GM12878 (cell line): ENCODE data around the gene NR4A2. TPM values are rescaled to one million over a fixed set of nuclear protein-coding genes. Genes with fewer than 3 reads are reported as not detected.
A peak's percentile ranks its signal among the peaks of the same experiment; 100 is the strongest.

Source experiments
- ATAC-seq: fragments of 200-7000 bp; cut with Tn5 transposase; 3 replicates; pipeline ENCODE4 v1.9.1; 2020; ENCODE audit warnings: mild to moderate bottlenecking, moderate library complexity
- BruUV-seq: library from RNA; stranded (reverse); fragments of 400-500 nt; replicated peaks from 2 replicates; lab custom pipeline; 2021; lab: Mats Ljungman, UMichigan
- CTCF ChIA-PET: fragments of 300-600 bp; sonication (Branson Sonifier 250); formaldehyde crosslinking; extraction: SDS; loops from one replicate; lab custom pipeline; 2021; ENCODE audit warnings: inconsistent platforms; lab: Yijun Ruan, JAX
- POLR2A ChIA-PET: fragments of 350-600 bp; formaldehyde crosslinking; extraction: SDS; loops from one replicate; lab custom pipeline; 2021; ENCODE audit warnings: inconsistent platforms; lab: Charles Lee
- RAD21 ChIA-PET: fragments of 300-600 bp; sonication (Branson Sonifier 250); formaldehyde crosslinking; loops from one replicate; lab custom pipeline; 2023; ENCODE audit warnings: antibody characterized with exemption; ENCODE audit not compliant: unreplicated experiment; lab: Charles Lee
- SMC1A ChIA-PET: fragments of 300-600 bp; sonication (Branson Sonifier 250); formaldehyde crosslinking; loops from one replicate; lab custom pipeline; 2023; ENCODE audit not compliant: unreplicated experiment, uncharacterized antibody; lab: Charles Lee
- DNase-seq: peaks from one replicate; pipeline ENCODE4 v3.0.0-alpha.2; 2011; ENCODE audit warnings: low read depth, low spot score
- FAIRE-seq: peaks from 3 replicates; lab custom pipeline; 2011; peaks lifted over from hg19 to GRCh38; lab: Jason Lieb, UNC
- H2AFZ ChIP-seq: 2 replicates; pipeline ENCODE4 v1.6.0; 2011; ENCODE audit warnings: low read depth, low read length, control low read depth; ENCODE audit not compliant: control insufficient read depth
- H3K27ac ChIP-seq: 2 replicates; pipeline ENCODE4 v1.5.1; 2011; ENCODE audit warnings: control low read depth; ENCODE audit not compliant: control insufficient read depth, insufficient read depth
- H3K27me3 ChIP-seq, 2 experiments: replicated peaks in 1 of 2; 2 replicates each; pipeline versions ENCODE4 v1.6.0 to v1.6.1; 2011; ENCODE audit warnings: low read length in 1 of 2; ENCODE audit not compliant: control insufficient read depth in 2 of 2, insufficient read depth in 2 of 2
- H3K36me3 ChIP-seq, 2 experiments: 2 replicates each; pipeline ENCODE4 v1.5.1; 2011; ENCODE audit warnings: low read length in 1 of 2; ENCODE audit not compliant: control insufficient read depth in 2 of 2, insufficient read depth in 2 of 2
- H3K4me1 ChIP-seq: 2 replicates; pipeline ENCODE4 v1.6.1; 2011; ENCODE audit warnings: mild to moderate bottlenecking, low read length, moderate library complexity, mixed read lengths; ENCODE audit not compliant: control insufficient read depth, insufficient read depth
- H3K4me2 ChIP-seq: 2 replicates; pipeline ENCODE4 v1.6.0; 2011; ENCODE audit warnings: control low read depth; ENCODE audit not compliant: control insufficient read depth, insufficient read depth
- H3K4me3 ChIP-seq: fragments of 200-600 bp; sonication (generic); 2 replicates; pipeline ENCODE4 v1.5.1; 2016
- H3K79me2 ChIP-seq: 2 replicates; pipeline ENCODE4 v1.6.0; 2011; ENCODE audit warnings: low read length; ENCODE audit not compliant: control insufficient read depth, insufficient read depth
- H3K9ac ChIP-seq: 2 replicates; pipeline ENCODE4 v1.8.0; 2011; ENCODE audit warnings: low read length, control low read depth, mixed read lengths; ENCODE audit not compliant: control insufficient read depth, insufficient read depth
- H3K9me3 ChIP-seq: replicated peaks from 3 replicates; pipeline ENCODE4 v1.5.1; 2011; ENCODE audit warnings: mild to moderate bottlenecking, low read length; ENCODE audit not compliant: control insufficient read depth, insufficient read depth
- H4K20me1 ChIP-seq: 2 replicates; pipeline ENCODE4 v1.6.0; 2011; ENCODE audit not compliant: control insufficient read depth, insufficient read depth
- CBX5 ChIP-seq: sonication (generic); IDR thresholded peaks from 2 replicates; pipeline ENCODE4 v1.6.1; 2016; ENCODE audit warnings: low read depth, moderate library complexity, mild to moderate bottlenecking, inconsistent platforms
- CREB1 ChIP-seq: IDR thresholded peaks from 2 replicates; pipeline ENCODE4 v1.6.1; 2012; ENCODE audit warnings: low read depth, mild to moderate bottlenecking, inconsistent platforms
- FOS ChIP-seq: IDR thresholded peaks from 3 replicates; pipeline ENCODE4 v1.6.1; 2011; ENCODE audit warnings: borderline replicate concordance; ENCODE audit not compliant: insufficient read length; ENCODE audit errors: extremely low read depth
- IRF4 ChIP-seq: IDR thresholded peaks from 2 replicates; pipeline ENCODE4 v1.6.1; 2011; ENCODE audit warnings: low read depth, low read length
- MYB ChIP-seq: fragments of 150-350 bp; IDR thresholded peaks from 2 replicates; pipeline ENCODE4 v1.6.1; 2014; ENCODE audit warnings: mild to moderate bottlenecking, low read depth, low read length, borderline replicate concordance
- NFXL1 ChIP-seq: fragments of 450-650 bp; IDR thresholded peaks from 2 replicates; pipeline ENCODE4 v1.6.1; 2017; ENCODE audit warnings: antibody characterized with exemption, mild to moderate bottlenecking, borderline replicate concordance
- NFYA ChIP-seq: IDR thresholded peaks from 2 replicates; pipeline ENCODE4 v1.6.1; 2011; ENCODE audit warnings: low read depth, mild to moderate bottlenecking, low read length, improper control_type of control experiment, borderline replicate concordance
- NR2F1 ChIP-seq: fragments of 450-650 bp; conservative IDR thresholded peaks from 2 replicates; pipeline ENCODE4 v1.6.1; 2017; ENCODE audit warnings: mild to moderate bottlenecking
- POLR2A ChIP-seq: IDR thresholded peaks from 2 replicates; pipeline ENCODE4 v1.6.1; 2011; ENCODE audit warnings: low read depth, mild to moderate bottlenecking, low read length
- RB1 ChIP-seq: fragments of 450-650 bp; formaldehyde crosslinking; IDR thresholded peaks from 2 replicates; pipeline ENCODE4 v1.6.1; 2017; ENCODE audit warnings: mild to moderate bottlenecking, borderline replicate concordance
- RBBP5 ChIP-seq: fragments of 200-600 bp; sonication (generic); conservative IDR thresholded peaks from 2 replicates; pipeline ENCODE4 v1.6.1; 2016
- SP1 ChIP-seq: IDR thresholded peaks from one replicate; pipeline ENCODE4 v1.6.1; 2011; ENCODE audit warnings: low read depth, low read length
- SREBF1 ChIP-seq: IDR thresholded peaks from 2 replicates; pipeline ENCODE4 v1.6.1; 2012; ENCODE audit warnings: mild to moderate bottlenecking, low read length
- SRF ChIP-seq, 2 experiments: IDR thresholded peaks; 2 replicates each; pipeline ENCODE4 v1.6.1; 2011; ENCODE audit warnings: low read depth in 2 of 2, low read length in 2 of 2, mild to moderate bottlenecking in 1 of 2, moderate library complexity in 1 of 2
- YY1 ChIP-seq: IDR thresholded peaks from 2 replicates; pipeline ENCODE4 v1.6.1; 2011; ENCODE audit warnings: low read depth, mild to moderate bottlenecking, low read length
- ZNF217 ChIP-seq: fragments of 450-650 bp; IDR thresholded peaks from 2 replicates; pipeline ENCODE4 v1.6.1; 2017; ENCODE audit warnings: antibody characterized with exemption, mild to moderate bottlenecking
- ZNF24 ChIP-seq: fragments of 450-650 bp; IDR thresholded peaks from 2 replicates; pipeline ENCODE4 v1.6.1; 2017; ENCODE audit warnings: antibody characterized with exemption, mild to moderate bottlenecking
- WGBS: methylation state at CpG from one replicate; pipeline ENCODE4 v1.1.6; 2016; ENCODE audit warnings: low lambda C conversion rate; ENCODE audit not compliant: insufficient replicate concordance, insufficient coverage; ENCODE audit errors: missing lambda C conversion rate; 5-methylcytosine and 5-hydroxymethylcytosine counted together
- in situ Hi-C: fragments of 300-500 bp; cut with MboI; formaldehyde crosslinking; loops from 9 replicates; pipeline ENCODE4 v1.14.3; 2018; ENCODE audit warnings: mixed read lengths
- intact Hi-C: fragments of 100-400 bp; cut with micrococcal nuclease; formaldehyde crosslinking; loops from one replicate; pipeline ENCODE4 v1.14.2; 2022; ENCODE audit not compliant: unreplicated experiment
- polyA plus RNA-seq, 11 experiments: library from polyadenylated mRNA; depleted of rRNA in 4 of 11; unstranded in 6 of 11; stranded (reverse) in 5 of 11; fragments of >200 nt; fragmentation: Nextera tagmentation in 4 of 11; fragmentation: Illumina TruSeq in 1 of 11; extraction: Ambion mirVana in 4 of 11; extraction: Trizol in 1 of 11; gene quantifications; 1 replicate in 1 of 11; 2 replicates in 10 of 11; pipeline versions ENCODE4 v1.2.1 to v1.2.3, GENCODE V29; 2011 to 2016; ENCODE audit warnings: inconsistent platforms in 2 of 11, missing spikeins in 2 of 11, low read depth in 1 of 11
- total RNA-seq, 4 experiments: library from RNA; depleted of rRNA in 3 of 4; stranded (reverse); fragments of >200 nt in 3 of 4; fragmentation: Illumina TruSeq in 1 of 4; extraction: Trizol in 1 of 4; gene quantifications; 2 replicates each; pipeline versions ENCODE4 v1.2.1 to v1.2.3, GENCODE V29; 2013 to 2021
- TF ChIP-seq, protein P1 (sequence below): IDR thresholded peaks from 2 replicates; pipeline ENCODE4 v1.6.1; 2012; ENCODE audit warnings: improper control_type of control experiment, low read depth, low read length; ENCODE audit not compliant: insufficient replicate concordance
- TF ChIP-seq, protein P2 (sequence below): IDR thresholded peaks from 2 replicates; pipeline ENCODE4 v1.6.1; 2011; ENCODE audit warnings: borderline replicate concordance, low read depth, mild to moderate bottlenecking, moderate library complexity, low read length; ENCODE audit not compliant: insufficient read depth, poor library complexity, severe bottlenecking

Gene NR4A2
- total and polyA plus RNA-seq, 10 of the 15 experiments (the other 5 are each of a cell fraction or from before 2014, with no cell fraction given), result 0.15 to 3.4 (median 0.58) TPM

DNA sequence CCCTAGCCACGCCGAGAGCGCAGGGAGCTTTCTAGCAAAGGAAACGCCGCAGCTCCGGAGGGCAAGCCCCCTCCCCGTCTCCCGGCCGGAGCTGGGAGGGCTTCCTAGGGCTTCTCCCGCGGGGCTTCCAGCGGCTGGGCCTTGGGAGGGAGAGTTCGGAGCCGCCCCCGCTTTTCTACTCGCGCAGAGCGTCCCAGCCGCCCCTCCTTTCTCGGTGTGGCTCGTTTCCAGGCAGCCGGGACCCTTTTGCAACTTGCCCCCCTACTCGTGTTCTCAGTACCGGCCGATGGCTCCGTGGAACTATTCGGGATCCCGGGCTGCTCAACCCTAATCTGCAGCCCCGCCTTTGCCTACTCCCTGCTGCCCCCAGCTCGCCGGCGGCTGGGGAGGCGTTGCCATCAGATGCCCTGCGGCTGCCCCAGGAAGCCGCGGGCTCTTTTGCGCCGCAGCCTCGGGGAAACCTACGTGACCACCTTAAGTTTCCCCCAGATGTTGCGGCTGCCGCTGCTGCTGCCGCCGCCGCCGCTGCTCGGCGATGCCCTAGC is 1.5 kb upstream of the NR4A2 start:
- Histone ChIP-seq H3K27ac (peak overlapping the region; percentile 85), H3K4me1 (peaks cover 12% of the 10 kb centered on the region), H3K9me3 (peaks cover 3% of the 10 kb centered on the region; the same call in 2 of the 3 replicates), H3K79me2 (no peaks in the 10 kb centered on the region), H3K9ac (peak overlapping the region; percentile 83), H3K4me2 (peak overlapping the region; percentile 98), H2AFZ (peak overlapping the region; percentile 81), H4K20me1 (no peaks in the 10 kb centered on the region), H3K36me3 (no peaks in the 10 kb centered on the region), H3K4me3 (peak overlapping the region; percentile 80), H3K27me3 (peaks cover 2 to 11% of the 10 kb centered on the region in 2 experiments)
- DNase-seq, result no peak
- in situ Hi-C loops, result loop anchor here (25.0 kb wide), 1 partner anchor 253 kb away; no protein-coding TSS in a partner anchor
- CTCF ChIA-PET, result interaction anchor here (0.6 to 3.6 kb wide), 22 partner anchors 9 to 859 kb away, joined by 3 to 154 read pairs (median 4); no protein-coding TSS in a partner anchor
- intact Hi-C loops, result loop anchor here (1.0 to 10.0 kb wide), 4 partner anchors 97 to 959 kb away; no protein-coding TSS in a partner anchor
- POLR2A ChIA-PET, result interaction anchor here (0.6 to 3.0 kb wide), 16 partner anchors 45 to 1090 kb away, joined by 3 to 20 read pairs (median 4); partner anchors contain the start of gene GPD2
- no TSS peak for BruUV-seq
- RAD21 ChIA-PET, result interaction anchor here (0.6 to 7.1 kb wide), 32 partner anchors 9 to 974 kb away, joined by 3 to 205 read pairs (median 8); partner anchors contain the start of gene GPD2
- FAIRE-seq, result no peak
- peak; percentile 57 for ATAC-seq
- 1% methylated on average over 42 of the region's 48 CpGs for WGBS
- SMC1A ChIA-PET, result interaction anchor here (0.7 to 8.9 kb wide), 23 partner anchors 9 to 961 kb away, joined by 3 to 244 read pairs (median 9); partner anchors contain the start of gene GPD2
- TF ChIP-seq NR2F1 (no peak), SREBF1 (no peak), IRF4 (no peak), RB1 (peak; percentile 24; the same call in 1 of the 2 replicates), NFXL1 (no peak), ZNF24 (no peak), RBBP5 (no peak), CBX5 (no peak), NFYA (no peak), SRF (IDR thresholded peaks at IDR 0.05; ENCODE audit: low read depth in 2 of 2, low read length in 2 of 2) (no peak), MYB (no peak), POLR2A (peak; percentile 68; the same call in 1 of the 2 replicates), ZNF217 (no peak), FOS (no peak), SP1 (no peak), YY1 (no peak), CREB1 (no peak)
- TF ChIP-seq, protein P1, sequence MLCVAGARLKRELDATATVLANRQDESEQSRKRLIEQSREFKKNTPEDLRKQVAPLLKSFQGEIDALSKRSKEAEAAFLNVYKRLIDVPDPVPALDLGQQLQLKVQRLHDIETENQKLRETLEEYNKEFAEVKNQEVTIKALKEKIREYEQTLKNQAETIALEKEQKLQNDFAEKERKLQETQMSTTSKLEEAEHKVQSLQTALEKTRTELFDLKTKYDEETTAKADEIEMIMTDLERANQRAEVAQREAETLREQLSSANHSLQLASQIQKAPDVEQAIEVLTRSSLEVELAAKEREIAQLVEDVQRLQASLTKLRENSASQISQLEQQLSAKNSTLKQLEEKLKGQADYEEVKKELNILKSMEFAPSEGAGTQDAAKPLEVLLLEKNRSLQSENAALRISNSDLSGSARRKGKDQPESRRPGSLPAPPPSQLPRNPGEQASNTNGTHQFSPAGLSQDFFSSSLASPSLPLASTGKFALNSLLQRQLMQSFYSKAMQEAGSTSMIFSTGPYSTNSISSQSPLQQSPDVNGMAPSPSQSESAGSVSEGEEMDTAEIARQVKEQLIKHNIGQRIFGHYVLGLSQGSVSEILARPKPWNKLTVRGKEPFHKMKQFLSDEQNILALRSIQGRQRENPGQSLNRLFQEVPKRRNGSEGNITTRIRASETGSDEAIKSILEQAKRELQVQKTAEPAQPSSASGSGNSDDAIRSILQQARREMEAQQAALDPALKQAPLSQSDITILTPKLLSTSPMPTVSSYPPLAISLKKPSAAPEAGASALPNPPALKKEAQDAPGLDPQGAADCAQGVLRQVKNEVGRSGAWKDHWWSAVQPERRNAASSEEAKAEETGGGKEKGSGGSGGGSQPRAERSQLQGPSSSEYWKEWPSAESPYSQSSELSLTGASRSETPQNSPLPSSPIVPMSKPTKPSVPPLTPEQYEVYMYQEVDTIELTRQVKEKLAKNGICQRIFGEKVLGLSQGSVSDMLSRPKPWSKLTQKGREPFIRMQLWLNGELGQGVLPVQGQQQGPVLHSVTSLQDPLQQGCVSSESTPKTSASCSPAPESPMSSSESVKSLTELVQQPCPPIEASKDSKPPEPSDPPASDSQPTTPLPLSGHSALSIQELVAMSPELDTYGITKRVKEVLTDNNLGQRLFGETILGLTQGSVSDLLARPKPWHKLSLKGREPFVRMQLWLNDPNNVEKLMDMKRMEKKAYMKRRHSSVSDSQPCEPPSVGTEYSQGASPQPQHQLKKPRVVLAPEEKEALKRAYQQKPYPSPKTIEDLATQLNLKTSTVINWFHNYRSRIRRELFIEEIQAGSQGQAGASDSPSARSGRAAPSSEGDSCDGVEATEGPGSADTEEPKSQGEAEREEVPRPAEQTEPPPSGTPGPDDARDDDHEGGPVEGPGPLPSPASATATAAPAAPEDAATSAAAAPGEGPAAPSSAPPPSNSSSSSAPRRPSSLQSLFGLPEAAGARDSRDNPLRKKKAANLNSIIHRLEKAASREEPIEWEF, result no peak
- TF ChIP-seq, protein P2, sequence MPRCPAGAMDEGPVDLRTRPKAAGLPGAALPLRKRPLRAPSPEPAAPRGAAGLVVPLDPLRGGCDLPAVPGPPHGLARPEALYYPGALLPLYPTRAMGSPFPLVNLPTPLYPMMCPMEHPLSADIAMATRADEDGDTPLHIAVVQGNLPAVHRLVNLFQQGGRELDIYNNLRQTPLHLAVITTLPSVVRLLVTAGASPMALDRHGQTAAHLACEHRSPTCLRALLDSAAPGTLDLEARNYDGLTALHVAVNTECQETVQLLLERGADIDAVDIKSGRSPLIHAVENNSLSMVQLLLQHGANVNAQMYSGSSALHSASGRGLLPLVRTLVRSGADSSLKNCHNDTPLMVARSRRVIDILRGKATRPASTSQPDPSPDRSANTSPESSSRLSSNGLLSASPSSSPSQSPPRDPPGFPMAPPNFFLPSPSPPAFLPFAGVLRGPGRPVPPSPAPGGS, result no peak
